Upper lobe of left lung (tissue), 6 donors: Measurements from ENCODE around the gene RGP1. TPM values are rescaled to one million over a fixed set of nuclear protein-coding genes. Genes with fewer than 3 reads are reported as not detected.
A peak's percentile ranks its signal among the peaks of the same experiment; 100 is the strongest.

Experiments used
- ATAC-seq, 2 donors: fragments of 200-7000 bp; cut with Tn5 transposase; one replicate each; pipeline ENCODE4 v1.9.1; 2022; ENCODE audit warnings: mild to moderate bottlenecking in 2 of 2, moderate library complexity in 2 of 2; ENCODE audit not compliant: low FRiP score in 2 of 2
- DNase-seq, 2 donors: peaks; one replicate each; pipeline ENCODE4 v3.0.0-alpha.2; 2019 to 2020
- H3K27ac ChIP-seq, 4 donors: fragments of 200-600 bp; sonication (generic); one replicate each; pipeline ENCODE4 v1.5.1; 2016 to 2019
- H3K27me3 ChIP-seq, 4 donors: fragments of 200-600 bp; sonication (generic); one replicate each; pipeline ENCODE4 v1.5.1; 2017 to 2019
- H3K36me3 ChIP-seq, 4 donors: fragments of 200-600 bp; sonication (generic); one replicate each; pipeline ENCODE4 v1.5.1; 2016 to 2019
- H3K4me1 ChIP-seq, 4 donors: fragments of 200-600 bp; sonication (generic); one replicate each; pipeline ENCODE4 v1.5.1; 2018 to 2019
- H3K4me3 ChIP-seq, 4 donors: fragments of 200-600 bp; sonication (generic); one replicate each; pipeline ENCODE4 v1.5.1; 2017 to 2019; ENCODE audit warnings: mild to moderate bottlenecking in 2 of 4, moderate library complexity in 1 of 4
- H3K9me3 ChIP-seq, 4 donors: fragments of 200-600 bp; sonication (generic); one replicate each; pipeline ENCODE4 v1.5.1; 2018 to 2019
- CTCF ChIP-seq, 6 experiments: fragments of 450-650 bp in 4 of 6; fragments of 200-600 bp in 2 of 6; sonication (generic) in 2 of 6; IDR thresholded peaks; one replicate each; pipeline ENCODE4 v1.5.1; 2016 to 2019; ENCODE audit warnings: antibody characterized with exemption in 6 of 6
- EP300 ChIP-seq, 4 donors: sonication (generic); formaldehyde crosslinking; IDR thresholded peaks; one replicate each; pipeline ENCODE4 v1.5.1; 2017; ENCODE audit warnings: antibody characterized with exemption in 4 of 4, control low read depth in 2 of 4
- POLR2A ChIP-seq, 4 donors: fragments of 450-650 bp; IDR thresholded peaks; one replicate each; pipeline ENCODE4 v1.5.1; 2016 to 2017; ENCODE audit warnings: antibody characterized with exemption in 4 of 4, mild to moderate bottlenecking in 2 of 4
- POLR2AphosphoS5 ChIP-seq, 2 donors: sonication (generic); formaldehyde crosslinking; IDR thresholded peaks; one replicate each; pipeline ENCODE4 v1.5.1; 2017; ENCODE audit warnings: antibody characterized with exemption in 2 of 2
- WGBS, 2 donors: methylation state at CpG; one replicate each; pipeline ENCODE4 v1.1.5; 2017 to 2018; 5-methylcytosine and 5-hydroxymethylcytosine counted together
- total RNA-seq, 6 donors: library from RNA; depleted of rRNA in 4 of 6; stranded (reverse); fragments of >200 nt in 4 of 6; gene quantifications; one replicate each; pipeline versions ENCODE4 v1.1.0 to v1.2.1, GENCODE V29; 2016 to 2021
- donor health status: DM: no; HTN: no; CAD: no; lungs with moderate emphysema.
- donor health status: DM: no; HTN: yes; CAD: no; lungs with severe emphysema.

RGP1 gene
- total RNA-seq, 6 donors from 2014 or later, result 20.1 to 34.4 (median 23.5) TPM

GRCh38 chr9:35774907-35775635 is 26.0 kb downstream of the RGP1 start:
- no peaks in the 10 kb centered on the region for H3K27me3 ChIP-seq
- WGBS, 2 donors, result 56 to 74% methylated on average over 7 of the region's 7 CpGs
- TF ChIP-seq EP300 (IDR thresholded peaks at IDR 0.05) (no peak), POLR2AphosphoS5 (IDR thresholded peaks at IDR 0.05) (no peak), POLR2A (IDR thresholded peaks at IDR 0.05) (no peak)
- no peak overlapping the region for H3K27ac ChIP-seq
- H3K4me1 ChIP-seq, result peaks cover 20 to 23% (median 21%) of the 10 kb centered on the region in 4 donors
- no peak for DNase-seq
- H3K9me3 ChIP-seq, result no peaks in the 10 kb centered on the region
- H3K36me3 ChIP-seq, result no peaks in the 10 kb centered on the region
- no peak overlapping the region for H3K4me3 ChIP-seq
- peak; percentile 64 to 81 for ATAC-seq

DNA sequence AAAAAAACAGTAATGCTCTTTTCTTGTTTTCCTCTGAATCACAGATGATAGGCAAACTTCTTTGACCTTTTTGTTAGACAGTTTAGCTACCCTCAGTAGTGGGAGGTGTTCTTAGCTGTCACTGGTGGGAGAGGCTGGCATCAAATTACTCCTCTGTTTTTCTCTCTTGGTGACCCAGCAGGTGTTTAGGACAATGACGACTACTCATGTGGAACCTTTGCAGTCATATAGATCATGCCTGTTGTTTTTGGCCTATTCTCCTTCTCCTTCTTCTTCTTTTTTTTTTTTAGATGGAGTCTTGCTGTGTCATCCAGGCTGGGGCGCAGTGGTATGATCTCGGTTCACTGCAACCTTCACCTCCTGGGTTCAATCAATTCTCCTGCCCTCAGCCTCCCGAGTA is 26.9 kb downstream of the RGP1 start:
- no peak for ATAC-seq
- TF ChIP-seq CTCF (IDR thresholded peaks at IDR 0.05) (no peak), POLR2A (IDR thresholded peaks at IDR 0.05) (no peak), EP300 (IDR thresholded peaks at IDR 0.05) (no peak), POLR2AphosphoS5 (IDR thresholded peaks at IDR 0.05) (no peak)
- no peak for DNase-seq
- H3K36me3 ChIP-seq, result no peaks in the 10 kb centered on the region
- WGBS, 2 donors, result 74 to 78% methylated on average over 4 of the region's 4 CpGs
- H3K4me1 ChIP-seq, result peaks cover 12 to 15% (median 13%) of the 10 kb centered on the region in 4 donors
- no peak overlapping the region for H3K4me3 ChIP-seq
- no peaks in the 10 kb centered on the region for H3K9me3 ChIP-seq
- no peaks in the 10 kb centered on the region for H3K27me3 ChIP-seq
- no peak overlapping the region for H3K27ac ChIP-seq

DNA sequence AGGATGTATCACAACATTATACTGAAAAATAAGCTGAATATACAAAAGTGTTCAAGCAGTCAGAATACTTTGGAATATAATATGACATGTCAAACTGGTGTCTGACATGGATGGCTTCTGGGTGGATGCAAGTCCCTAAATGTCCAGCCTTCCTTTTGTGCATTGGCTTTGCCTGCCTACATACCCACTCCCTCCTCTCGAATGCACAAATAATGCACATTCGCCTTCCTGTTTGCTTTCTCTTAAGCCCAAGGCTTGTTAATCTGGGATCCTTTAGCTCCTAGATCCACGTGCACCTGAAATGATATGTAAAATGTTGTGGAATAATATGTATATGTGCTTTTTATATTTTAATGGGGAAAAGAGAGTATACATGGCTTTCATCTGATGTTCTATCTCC is 29.4 kb downstream of the RGP1 start:
- no peak for TF ChIP-seq CTCF (IDR thresholded peaks at IDR 0.05)
- no peaks in the 10 kb centered on the region for H3K27me3 ChIP-seq
- H3K4me1 ChIP-seq, result peaks cover 0 to 3% (median 0%) of the 10 kb centered on the region in 4 donors
- H3K36me3 ChIP-seq, result no peaks in the 10 kb centered on the region
- no peaks in the 10 kb centered on the region for H3K9me3 ChIP-seq
- H3K27ac ChIP-seq, result no peak overlapping the region
- H3K4me3 ChIP-seq, result no peak overlapping the region
- no peak for ATAC-seq
- DNase-seq, result no peak
- 89 to 90% methylated on average over 3 of the region's 3 CpGs for WGBS, 2 donors

DNA sequence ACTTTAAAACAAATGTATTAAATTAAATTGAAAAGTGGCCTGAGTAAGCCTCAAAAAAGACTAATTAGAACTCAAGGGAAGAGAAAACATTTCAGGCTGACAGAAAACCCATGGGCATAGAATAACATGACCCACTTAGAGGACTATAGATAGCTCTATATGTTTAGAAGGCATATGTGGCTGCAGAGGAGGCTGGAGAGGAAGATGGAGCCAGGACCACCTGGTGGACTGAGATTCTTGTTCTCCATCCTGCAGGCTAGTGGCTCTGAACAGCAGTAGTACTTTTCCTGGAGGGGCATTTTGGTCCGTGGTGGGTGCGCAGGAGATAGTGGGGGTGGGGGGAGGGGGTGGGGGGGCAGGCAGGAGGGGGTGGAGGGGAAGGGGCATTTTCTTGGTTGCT is 32.0 kb downstream of the RGP1 start:
- Histone ChIP-seq H3K36me3 (peaks cover 0 to 5% (median 0%) of the 10 kb centered on the region in 4 donors), H3K9me3 (no peaks in the 10 kb centered on the region), H3K27ac (no peak overlapping the region), H3K27me3 (no peaks in the 10 kb centered on the region), H3K4me1 (no peaks in the 10 kb centered on the region), H3K4me3 (no peak overlapping the region)
- no peak for TF ChIP-seq POLR2AphosphoS5 (IDR thresholded peaks at IDR 0.05)
- no peak for ATAC-seq
- 75 to 80% methylated on average over 1 to 2 of the region's 2 CpGs for WGBS, 2 donors
- DNase-seq, result no peak

DNA sequence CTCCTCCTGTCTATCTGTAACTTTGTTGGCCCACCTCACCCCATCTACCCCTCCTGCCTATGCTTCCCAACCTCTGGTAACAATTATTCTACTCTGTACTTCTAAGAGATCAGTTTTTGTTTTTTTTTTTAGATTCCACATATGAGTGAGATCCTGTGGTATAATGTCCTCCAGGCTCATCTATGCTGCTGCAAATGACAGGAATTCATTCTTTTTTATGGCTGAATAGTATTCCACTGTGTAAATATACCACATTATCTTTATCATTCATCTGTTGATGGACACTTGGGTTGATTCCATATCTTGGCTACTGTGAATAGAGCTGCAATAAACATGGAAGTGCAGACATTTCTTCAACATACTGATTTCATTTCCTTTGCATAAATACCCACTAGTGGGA is 34.3 kb downstream of the RGP1 start:
- no peak for DNase-seq

More for the DNA sequence above, 34.3 kb downstream of the RGP1 start:
- H3K4me1 ChIP-seq, result no peaks in the 10 kb centered on the region
- no peak overlapping the region for H3K27ac ChIP-seq
- peaks cover 0 to 5% (median 0%) of the 10 kb centered on the region in 4 donors for H3K36me3 ChIP-seq
- TF ChIP-seq EP300 (IDR thresholded peaks at IDR 0.05) (no peak), POLR2A (IDR thresholded peaks at IDR 0.05) (no peak), CTCF (IDR thresholded peaks at IDR 0.05) (no peak), POLR2AphosphoS5 (IDR thresholded peaks at IDR 0.05) (no peak)
- no peaks in the 10 kb centered on the region for H3K27me3 ChIP-seq
- no peaks in the 10 kb centered on the region for H3K9me3 ChIP-seq
- no peak for ATAC-seq
- H3K4me3 ChIP-seq, result no peak overlapping the region
